NCI-H146 (cell line): ENCODE results near the gene FNIP1.
"Not testable (repeated sequence)": the region's sequence is repeated elsewhere in the genome, so short reads cannot be mapped to it uniquely, and the experiment has no call there.

Source experiments
- DNase-seq: peaks from one replicate; lab custom pipeline; 2025; lab: John Stamatoyannopoulos, UW

The FNIP1 gene

DNA sequence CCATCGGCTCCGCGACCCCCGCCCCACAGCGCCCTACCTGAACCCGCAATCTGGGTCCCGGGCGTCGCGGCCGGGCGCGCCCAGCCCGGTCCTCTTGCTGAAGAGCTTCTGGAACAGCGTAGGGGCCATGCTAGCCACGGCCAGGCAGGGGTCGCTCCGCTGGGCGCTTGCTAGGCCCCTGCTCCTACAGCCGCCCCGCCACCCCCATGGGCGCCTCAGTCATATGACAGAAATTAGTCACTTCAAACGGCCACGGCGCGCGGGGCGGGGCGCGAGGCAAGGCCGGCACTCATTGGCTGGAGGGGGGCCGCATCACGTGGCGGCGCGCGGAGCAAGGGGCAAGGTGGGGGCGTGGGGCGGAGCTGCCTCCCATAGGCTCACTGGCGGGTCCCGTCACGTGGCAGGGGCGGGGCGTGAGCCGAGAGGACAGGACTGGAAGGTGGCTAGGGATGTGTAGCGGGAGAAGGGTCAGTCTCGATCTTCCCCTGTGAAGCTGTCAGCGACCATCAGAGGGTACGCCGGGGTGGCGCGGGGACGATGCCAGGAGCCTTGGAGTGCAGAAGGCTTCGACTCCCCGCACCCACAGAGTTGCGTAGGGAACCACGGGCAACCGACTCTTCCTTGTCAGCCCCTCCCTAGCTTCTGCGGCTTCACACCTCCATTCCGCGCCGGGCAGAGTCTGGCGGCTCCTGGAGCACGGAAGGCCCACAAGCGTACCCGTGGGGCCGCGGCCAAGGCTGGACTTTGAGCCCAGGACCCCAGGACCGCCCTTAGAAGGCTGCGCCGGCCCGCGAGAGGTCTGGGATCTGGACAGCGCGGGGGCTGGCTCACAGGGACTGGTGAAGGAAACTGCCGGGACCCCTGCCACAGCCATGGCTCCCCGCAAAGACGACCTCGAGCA is at the start of gene FNIP1:
Gene FNIP1, minus strand, starts transcription at position 225 of the 901 bp plus-strand sequence. Its CDS starts 96 bp downstream, at position 129.
- peak; percentile 96 for DNase-seq

GRCh38 chr5:131846536-131846935 is 49.7 kb upstream of the FNIP1 start:
- no peak for DNase-seq

DNA sequence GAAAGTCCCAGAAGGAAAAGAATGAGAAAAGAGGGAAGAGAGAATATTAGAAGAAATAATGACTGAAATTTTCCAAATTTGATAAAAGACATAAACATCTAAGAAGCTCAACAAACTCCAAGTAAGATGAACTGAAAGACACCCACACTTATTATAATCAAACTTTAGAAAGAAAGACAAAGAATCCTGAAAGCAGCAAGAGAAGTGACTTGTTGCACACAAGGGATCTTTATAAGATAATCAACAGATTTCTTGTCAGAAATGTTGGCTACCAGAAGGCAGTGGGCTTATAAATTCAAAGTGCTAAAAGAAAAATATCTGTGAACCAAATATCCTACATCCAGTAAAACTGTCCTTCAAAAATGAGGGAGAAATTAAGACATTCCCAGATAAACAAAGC is 49.0 kb upstream of the FNIP1 start:
- DNase-seq = no peak

DNA sequence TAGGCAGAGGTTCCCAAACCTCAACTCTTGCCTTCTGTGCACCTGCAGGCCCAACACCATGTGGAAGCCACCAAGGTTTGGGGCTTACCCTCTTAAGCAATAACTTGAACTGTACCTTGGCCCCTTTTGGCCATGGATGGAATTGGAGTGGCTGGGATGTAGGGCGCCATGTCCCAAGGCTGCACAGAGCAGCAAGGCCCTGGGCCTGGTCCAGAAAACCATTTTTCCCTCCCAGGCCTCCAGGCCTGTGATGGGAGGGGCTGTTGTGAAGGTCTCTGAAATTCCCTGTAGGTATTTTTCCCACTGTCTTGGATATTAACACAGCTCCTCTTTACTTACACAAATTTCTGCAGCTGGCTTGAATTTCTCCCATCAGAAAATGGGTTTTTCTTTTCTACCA is 46.2 kb upstream of the FNIP1 start:
- not testable (repeated sequence) for DNase-seq

DNA sequence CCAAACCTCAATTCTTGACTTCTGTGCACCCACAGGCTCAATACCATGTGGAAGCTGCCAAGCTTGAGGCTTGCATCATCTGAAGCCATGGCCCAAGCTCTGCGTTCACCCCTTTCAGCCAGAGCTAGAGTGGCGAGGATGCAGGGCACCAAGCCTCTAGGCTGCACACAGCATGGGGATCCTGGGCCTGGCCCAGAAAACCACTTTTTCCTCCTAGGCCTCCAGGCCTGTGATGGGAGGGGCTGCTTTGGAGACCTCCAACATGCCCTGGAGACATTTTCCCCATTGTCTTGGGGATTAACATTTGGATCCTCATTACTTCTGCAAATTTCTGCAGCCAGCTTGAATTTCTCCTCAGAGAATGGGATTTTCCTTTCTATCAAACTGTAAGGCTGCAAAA is 35.9 kb upstream of the FNIP1 start:
- not testable (repeated sequence) for DNase-seq

DNA sequence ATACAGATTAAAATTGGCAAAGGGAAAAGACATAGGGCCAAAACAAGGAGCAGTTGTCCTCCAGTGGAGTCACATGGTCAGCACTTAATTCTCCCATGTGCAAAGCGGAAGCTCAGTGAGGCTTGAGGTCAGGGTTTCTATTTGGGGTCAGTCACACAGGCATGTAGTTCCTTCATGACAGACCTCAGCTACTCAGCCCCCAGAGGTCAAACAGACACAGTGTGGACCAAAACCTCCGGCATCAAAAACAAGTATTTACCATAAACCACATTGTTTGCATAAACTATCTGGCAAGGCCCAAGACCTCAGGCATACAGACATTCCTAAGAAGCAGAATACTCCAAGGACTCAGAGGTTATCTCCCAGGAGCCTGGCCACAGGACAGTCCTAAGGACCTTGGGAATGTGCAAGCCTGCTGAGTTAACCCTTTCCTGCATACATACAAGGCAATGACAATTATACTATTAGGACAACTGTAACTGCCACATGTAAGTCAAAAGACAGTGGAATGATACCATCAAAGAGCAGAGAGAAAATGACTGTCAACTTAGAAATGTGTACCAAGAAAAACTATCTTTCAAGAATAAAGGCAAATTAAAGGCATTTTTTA is 28.7 kb upstream of the FNIP1 start:
- DNase-seq = no peak

- DNase-seq = no peak
Observed at GRCh38 chr5:131824631-131825030, 27.8 kb upstream of the FNIP1 start.

DNA sequence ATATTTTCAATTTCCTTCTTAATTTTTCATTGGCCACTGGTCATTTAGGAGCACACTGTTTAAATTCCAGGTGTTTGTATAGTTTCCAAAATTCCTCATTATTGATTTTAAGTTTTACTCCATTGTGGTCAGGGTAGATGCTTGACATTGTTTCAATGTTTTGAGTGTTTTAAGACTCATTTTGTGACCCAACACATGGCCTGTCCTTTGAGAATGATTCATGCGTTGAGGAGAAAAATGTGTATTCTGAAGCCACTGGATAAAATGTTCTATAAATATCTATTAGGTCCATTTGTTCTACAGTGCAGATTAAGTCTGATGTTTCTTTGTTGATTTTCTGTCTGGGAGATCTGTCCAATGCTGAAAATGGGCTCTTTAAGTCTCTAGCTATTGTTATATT is 24.4 kb upstream of the FNIP1 start:
- DNase-seq = no peak

DNA sequence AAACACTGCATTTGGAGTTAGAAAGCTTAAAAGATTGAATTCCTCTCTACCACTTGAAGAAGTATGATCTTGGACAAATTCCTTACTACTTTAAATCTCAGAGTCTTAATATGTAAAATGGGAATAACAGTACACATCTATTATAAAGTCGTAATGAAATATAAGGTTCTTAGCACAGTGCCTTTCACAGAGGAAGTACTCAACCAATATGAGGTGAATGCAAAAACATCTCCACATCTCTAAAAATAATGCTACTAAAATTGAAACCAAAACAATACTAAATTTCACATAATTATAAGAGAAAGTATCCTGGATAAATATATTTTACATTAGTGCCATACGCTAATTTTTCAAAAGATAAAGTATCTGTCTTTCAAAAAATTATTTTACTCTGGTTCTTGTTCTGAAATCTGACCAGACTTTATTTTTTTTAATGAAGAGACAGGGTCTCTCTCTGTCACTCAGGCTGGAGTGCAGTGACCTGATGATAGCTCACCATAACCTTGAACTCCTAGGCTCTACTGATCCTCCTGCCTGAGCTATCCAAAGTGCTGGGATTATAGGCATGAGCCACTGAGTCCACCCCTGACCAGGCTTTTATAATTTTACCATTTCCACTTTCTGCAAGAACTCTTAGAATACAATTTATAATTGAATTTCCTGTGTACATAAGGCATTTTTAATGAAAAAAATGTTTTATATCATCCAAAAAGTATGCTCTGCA is 21.3 kb upstream of the FNIP1 start:
- no peak for DNase-seq

DNA sequence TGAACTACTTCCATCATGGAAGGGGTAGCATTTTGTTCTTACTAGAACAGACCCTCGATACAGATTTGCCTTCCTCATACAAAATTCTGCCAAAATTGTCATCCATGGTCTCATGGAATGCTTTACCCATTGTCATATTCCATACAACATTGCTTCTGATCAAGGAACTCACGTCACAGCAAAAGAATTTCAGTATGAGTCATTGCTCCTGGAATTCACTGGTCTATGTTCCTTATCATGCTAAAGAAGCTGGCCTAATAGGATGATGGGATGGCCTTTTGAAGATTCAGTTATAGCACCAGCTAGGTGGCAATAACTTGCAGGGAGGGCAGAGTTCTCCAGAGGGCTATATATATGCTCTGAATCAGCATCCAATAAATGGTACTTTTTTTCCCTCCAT is 18.2 kb upstream of the FNIP1 start:
- no peak for DNase-seq

DNA sequence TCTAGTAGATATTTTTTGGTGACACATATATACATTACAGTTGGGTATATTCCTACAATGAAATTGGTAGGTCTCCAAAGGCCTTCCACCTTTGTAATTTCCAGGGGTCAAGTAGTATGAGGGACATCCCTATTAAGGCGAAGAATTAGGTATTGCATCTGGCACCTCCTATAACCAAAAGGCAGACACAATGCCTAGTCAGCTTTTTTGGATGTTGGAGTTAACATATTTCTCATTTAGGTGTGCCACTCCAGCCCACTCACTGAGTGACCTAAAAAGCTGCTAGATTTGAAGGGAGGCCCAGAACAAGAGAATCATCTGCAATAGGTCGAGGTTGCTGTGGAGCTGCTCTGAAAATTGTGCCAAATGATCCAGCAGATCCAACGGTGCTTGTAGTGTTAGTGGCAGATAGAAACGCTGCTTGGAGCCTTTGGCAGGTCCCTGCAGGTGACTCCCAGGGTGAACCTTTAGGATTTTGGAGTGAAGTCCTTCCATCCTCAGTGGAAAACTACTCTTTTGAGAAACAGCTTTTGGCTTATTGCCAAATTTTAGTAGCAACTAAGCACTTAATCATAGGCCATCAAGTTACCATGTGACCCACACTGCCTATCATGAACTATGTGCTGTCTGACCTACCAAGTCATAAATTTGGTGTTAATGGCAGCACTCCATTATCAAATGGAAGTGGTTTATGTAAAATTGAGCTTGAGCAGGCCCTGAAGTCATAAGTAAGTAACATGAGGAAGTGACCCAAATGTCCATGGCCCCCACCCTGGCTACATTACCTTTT is 15.7 kb upstream of the FNIP1 start:
- DNase-seq = no peak

DNA sequence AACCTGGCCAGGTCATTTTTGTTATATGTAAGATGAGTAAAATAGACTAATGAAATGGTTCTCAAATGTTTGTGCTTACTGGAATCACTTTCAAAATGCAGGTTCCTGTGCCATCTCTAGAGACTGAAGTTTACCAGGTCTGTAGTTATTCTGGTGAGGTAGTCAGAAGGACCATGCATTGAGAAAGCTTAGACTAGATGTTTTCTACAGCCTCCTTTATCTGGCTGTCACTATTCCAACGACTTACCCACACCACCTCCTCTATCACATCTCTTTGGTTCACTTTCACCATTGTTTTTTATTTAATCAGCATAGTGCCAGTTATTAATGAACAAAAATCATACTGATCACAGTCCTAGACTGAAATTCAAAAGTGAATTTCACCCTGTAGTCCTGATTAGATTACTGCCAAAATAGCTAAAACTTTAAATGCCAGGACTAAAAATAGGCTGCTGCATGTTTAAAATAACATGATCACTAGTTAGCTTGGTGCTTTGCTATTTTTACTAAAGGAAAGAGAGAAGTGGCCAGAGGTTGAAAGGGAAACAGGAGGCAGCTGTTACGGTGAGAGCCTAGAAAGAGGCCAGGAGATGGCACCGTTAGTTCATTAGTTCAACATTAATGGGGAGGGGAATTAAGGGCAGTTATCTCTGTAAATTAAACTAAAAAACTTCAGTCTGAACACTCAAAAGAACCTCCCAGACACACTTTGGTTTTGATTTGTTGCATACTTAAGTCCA is 13.9 kb upstream of the FNIP1 start:
- DNase-seq = no peak

DNA sequence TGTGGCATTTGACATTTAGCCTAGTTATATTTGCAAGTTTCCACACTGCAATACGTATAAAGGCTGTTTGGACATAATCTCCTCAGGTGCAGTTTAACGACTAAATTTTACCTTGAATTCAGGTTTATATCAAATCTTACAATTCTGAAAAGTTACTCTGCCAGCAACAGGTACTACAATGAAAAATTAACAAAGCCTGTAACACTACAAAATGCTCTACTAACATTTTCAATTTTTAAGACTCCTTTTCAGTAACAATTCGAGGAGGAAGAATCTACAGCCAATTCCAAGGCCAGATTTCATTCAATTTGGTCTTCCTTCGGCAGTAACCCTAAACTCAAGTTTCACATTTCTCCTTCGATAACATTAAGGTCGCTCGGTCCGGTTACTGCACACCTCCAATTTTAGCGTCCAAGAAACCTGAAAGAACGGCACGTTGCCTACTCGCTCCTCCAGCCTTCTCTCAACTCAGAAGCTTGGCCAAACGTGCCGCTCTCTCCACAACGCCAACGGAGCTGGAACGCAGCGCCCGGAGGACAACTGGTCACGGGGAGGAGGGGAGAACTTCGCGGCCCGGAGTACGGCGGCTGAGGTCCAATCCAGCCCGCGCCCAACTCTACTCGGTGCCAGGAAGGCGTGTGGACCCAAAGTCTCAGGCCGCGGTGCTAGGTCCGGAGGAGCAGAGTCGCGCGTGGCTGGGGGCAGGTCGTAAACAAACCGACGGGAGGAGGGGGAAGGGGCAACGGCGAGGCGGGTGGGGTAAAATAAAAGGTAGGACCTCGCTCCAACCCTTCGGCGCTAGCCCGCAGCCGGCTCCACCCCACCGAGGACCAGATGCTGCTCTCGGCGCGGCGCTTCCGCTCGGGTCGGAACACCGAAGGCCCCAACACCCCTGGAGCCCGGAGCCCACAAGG is 681 bp downstream of the FNIP1 start:
- peak; percentile 68 for DNase-seq

DNA sequence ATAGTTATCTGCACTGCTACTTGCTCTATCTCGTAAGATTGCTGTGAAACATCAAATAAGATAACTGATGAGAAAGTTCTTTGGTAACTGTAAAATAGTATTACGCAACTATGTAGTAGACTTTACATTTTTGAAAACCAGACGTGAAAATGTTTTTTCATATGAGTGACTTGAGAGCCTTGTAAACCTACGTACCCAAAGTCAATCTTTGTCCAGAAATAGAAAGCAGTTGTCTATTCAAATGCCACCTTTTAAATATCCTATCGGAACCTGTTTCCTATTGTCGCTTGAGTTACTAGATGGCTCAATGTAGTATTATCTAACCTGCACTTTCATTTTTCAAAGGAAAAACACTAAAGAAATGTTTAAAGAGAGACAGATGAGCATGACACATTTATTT is 1.6 kb downstream of the FNIP1 start:
- DNase-seq = no peak

DNA sequence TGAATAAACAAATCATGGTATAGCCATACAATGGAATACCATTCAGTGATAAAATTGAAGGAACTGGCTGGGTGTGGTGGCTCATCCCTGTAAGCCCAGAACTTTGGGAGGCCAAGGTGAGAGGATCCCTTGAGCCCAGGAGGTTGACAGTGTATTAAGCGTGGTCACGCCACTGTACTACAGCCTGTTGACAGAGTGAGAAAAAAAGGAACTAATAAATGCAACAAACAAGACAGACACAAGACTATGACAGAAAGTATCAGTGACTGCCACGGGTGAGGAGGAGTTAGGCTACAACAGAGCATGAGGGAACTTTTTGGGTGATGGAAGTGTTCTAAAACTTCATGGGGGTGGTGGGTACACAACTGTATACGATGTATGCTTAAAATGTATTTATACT is 2.2 kb downstream of the FNIP1 start:
- no peak for DNase-seq

DNA sequence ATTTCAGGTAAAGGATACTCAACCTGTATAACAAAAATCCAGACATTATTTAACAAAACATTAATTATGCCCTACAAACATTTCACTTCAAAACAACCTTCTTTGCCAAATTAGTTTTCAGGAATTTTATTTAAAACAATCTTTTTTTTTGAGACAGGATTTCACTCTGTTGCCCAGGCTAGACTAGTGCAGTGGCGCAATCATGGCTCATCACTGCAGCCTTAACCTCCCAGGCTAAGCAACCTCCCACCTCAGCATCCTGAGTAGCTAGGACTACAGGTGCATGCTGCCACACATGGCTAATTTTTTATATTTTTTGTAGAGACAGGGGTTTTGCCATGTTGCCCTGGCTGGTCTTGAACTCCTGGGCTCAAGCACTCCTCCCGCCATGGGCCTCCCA is 3.9 kb downstream of the FNIP1 start:
- DNase-seq = no peak

DNA sequence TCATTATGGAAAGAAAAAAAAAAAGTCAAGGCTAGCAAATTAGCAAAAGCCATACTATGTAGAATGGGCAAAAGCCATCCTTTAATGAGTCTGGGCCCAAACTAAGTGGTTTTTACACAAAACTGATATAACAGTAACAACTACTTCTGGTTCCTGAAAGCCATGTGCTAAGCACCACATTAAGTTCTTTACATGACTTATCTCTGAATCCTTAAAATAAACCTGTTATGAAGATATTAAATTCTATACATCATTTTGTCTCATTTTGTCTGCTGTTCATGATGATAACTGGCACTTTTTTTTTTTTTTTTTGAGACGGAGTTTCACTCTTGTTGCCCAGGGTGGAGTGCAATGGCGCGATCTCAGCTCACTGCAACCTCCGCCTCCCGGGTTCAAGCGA is 5.0 kb downstream of the FNIP1 start:
- no peak for DNase-seq

- no peak for DNase-seq
Observed at GRCh38 chr5:131790550-131790949, 6.3 kb downstream of the FNIP1 start.

DNA sequence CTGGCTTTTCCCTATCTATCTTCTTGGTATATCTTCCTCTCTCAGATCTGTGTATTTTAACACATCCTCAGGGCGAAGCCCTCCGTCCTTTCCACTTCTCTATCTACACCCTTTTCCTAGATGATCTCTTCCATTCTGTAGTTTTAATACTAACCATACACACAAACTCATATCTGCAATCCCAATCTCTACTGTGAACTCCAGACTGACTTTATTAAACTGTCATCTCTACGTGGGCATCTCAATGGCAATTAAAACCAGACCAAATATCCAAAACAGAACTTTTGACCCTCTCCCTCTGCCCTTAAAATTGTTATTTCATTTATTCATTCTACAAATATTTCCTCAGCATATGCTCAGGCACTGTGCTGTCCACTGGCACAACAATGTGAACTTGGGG is 7.1 kb downstream of the FNIP1 start:
- DNase-seq = no peak

GRCh38 chr5:131787736-131788135 is 9.1 kb downstream of the FNIP1 start:
- DNase-seq = no peak
